Measurements from ENCODE around the gene ELP6.

Gene ELP6

GRCh38 chr3:47513125-47513929, at the start of gene ELP6:
TSS of gene ELP6 (minus strand) at chr3:47513712. CDS start at chr3:47513590, 122 bp downstream.
- DNase-seq: peak; percentile 93

- DNase-seq: no peak
Observed at GRCh38 chr3:47556351-47556750, 42.8 kb upstream of the ELP6 start.

GRCh38 chr3:47554335-47554734, 40.8 kb upstream of the ELP6 start:
- DNase-seq: no peak

- DNase-seq: no peak
Observed at GRCh38 chr3:47553407-47553806, 39.9 kb upstream of the ELP6 start.

- no peak for DNase-seq
Observed at GRCh38 chr3:47542471-47543173, 29.1 kb upstream of the ELP6 start.

- DNase-seq: no peak
Observed at GRCh38 chr3:47541583-47542108, 28.1 kb upstream of the ELP6 start.

GRCh38 chr3:47540281-47540680, 26.8 kb upstream of the ELP6 start:
- no peak for DNase-seq

GRCh38 chr3:47536967-47537366, 23.5 kb upstream of the ELP6 start:
- no peak for DNase-seq

- DNase-seq: no peak
Observed at GRCh38 chr3:47536221-47536891, 22.8 kb upstream of the ELP6 start.

- DNase-seq: no peak
Observed at GRCh38 chr3:47533996-47534454, 20.5 kb upstream of the ELP6 start.

- no peak for DNase-seq
Observed at GRCh38 chr3:47533481-47533880, 20.0 kb upstream of the ELP6 start.

GRCh38 chr3:47527952-47528725, 14.6 kb upstream of the ELP6 start:
- no peak for DNase-seq

GRCh38 chr3:47525617-47526016, 12.1 kb upstream of the ELP6 start:
- no peak for DNase-seq

- DNase-seq: no peak
Observed at GRCh38 chr3:47523310-47524073, 10.0 kb upstream of the ELP6 start.

GRCh38 chr3:47522082-47522987, 8.8 kb upstream of the ELP6 start:
- DNase-seq: peak; percentile 39

GRCh38 chr3:47520756-47521155, 7.2 kb upstream of the ELP6 start:
- no peak for DNase-seq

- DNase-seq: no peak
Observed at GRCh38 chr3:47517937-47518336, 4.4 kb upstream of the ELP6 start.

GRCh38 chr3:47515864-47516319, 2.4 kb upstream of the ELP6 start:
- no peak for DNase-seq

- no peak for DNase-seq
Observed at GRCh38 chr3:47515100-47515499, 1.6 kb upstream of the ELP6 start.

GRCh38 chr3:47512416-47513124, 942 bp downstream of the ELP6 start:
- no peak for DNase-seq

Data from NK-92 treated with Interleukin-12 subunit alpha and Interleukin-12 subunit beta, amount 100 ng/mL, for 24 hours (cell line).